KMS-11 (cell line): ENCODE results near the gene PEAR1.

Source experiments
- H2AFZ ChIP-seq: fragments of 200-600 bp; sonication (generic); 2 replicates; pipeline ENCODE4 v1.6.1; 2016; ENCODE audit warnings: antibody characterized with exemption, mixed run types, low read depth
- H3K27ac ChIP-seq: fragments of 200-600 bp; sonication (generic); 2 replicates; pipeline ENCODE4 v1.6.1; 2016; ENCODE audit warnings: mild to moderate bottlenecking, mixed run types
- H3K27me3 ChIP-seq: fragments of 200-600 bp; sonication (generic); 2 replicates; pipeline ENCODE4 v1.6.1; 2017; ENCODE audit warnings: mild to moderate bottlenecking, low read depth, mixed run types, moderate library complexity; ENCODE audit not compliant: insufficient read depth
- H3K36me3 ChIP-seq: fragments of 200-600 bp; sonication (generic); 2 replicates; pipeline ENCODE4 v1.6.1; 2017; ENCODE audit warnings: mild to moderate bottlenecking, mixed run types; ENCODE audit not compliant: insufficient read depth
- H3K4me1 ChIP-seq: fragments of 200-600 bp; sonication (generic); 2 replicates; pipeline ENCODE4 v1.6.1; 2016; ENCODE audit warnings: mild to moderate bottlenecking, low read depth, mixed run types; ENCODE audit not compliant: poor library complexity, severe bottlenecking
- H3K4me2 ChIP-seq: fragments of 200-600 bp; sonication (generic); 2 replicates; pipeline ENCODE4 v1.7.0; 2016; ENCODE audit warnings: mild to moderate bottlenecking, mixed run types
- H3K4me3 ChIP-seq: fragments of 200-600 bp; sonication (generic); IDR thresholded peaks from 2 replicates; pipeline ENCODE4 v1.6.1; 2017; ENCODE audit warnings: low read depth, low read length, mixed read lengths; ENCODE audit not compliant: insufficient read depth
- H3K79me2 ChIP-seq: fragments of 200-600 bp; sonication (generic); 2 replicates; pipeline ENCODE4 v1.6.1; 2016; ENCODE audit warnings: low read depth, mixed run types; ENCODE audit not compliant: insufficient read depth
- H3K9ac ChIP-seq: fragments of 200-600 bp; sonication (generic); 2 replicates; pipeline ENCODE4 v1.6.1; 2016; ENCODE audit warnings: mild to moderate bottlenecking, mixed run types
- H4K20me1 ChIP-seq: fragments of 200-600 bp; sonication (generic); 2 replicates; pipeline ENCODE4 v1.6.1; 2016; ENCODE audit warnings: mild to moderate bottlenecking, mixed run types; ENCODE audit not compliant: insufficient read depth
- TF ChIP-seq, protein P1 (sequence below): fragments of 200-600 bp; sonication (generic); conservative IDR thresholded peaks from 2 replicates; pipeline ENCODE4 v1.6.1; 2017; ENCODE audit warnings: low read depth, mild to moderate bottlenecking, antibody characterized with exemption, low read length, moderate library complexity, mixed read lengths

Gene PEAR1

DNA sequence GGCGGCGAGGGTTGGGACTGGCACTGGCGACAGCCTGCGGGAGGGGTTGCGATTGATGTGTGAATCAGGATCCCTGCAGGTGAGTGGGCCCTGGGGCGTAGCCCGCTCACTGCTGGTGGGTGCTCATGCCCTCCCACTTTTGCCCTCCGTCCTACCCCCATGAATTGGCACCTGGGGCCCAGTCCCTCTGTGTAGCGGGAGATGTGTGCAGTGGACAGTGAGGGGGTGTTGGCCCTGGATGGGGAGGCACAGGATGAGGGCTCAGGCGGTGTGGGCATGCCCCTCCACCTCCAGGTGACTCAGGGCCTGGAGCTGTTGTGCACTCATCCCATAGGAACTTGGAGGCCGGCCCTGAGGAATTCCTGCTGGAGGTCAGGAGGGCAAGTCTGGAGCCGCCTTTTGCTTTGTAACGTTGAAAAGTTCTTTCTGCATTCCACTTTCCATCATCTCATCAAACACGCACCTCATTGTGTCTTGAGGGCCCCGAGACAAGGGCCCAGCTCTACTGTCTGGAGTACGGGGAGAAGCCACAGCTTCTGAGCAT lies 3.0 kb downstream of the PEAR1 start:
- no peak overlapping the region for H3K27ac ChIP-seq
- no peaks in the 10 kb centered on the region for H4K20me1 ChIP-seq
- no peak overlapping the region for H3K4me2 ChIP-seq
- no peak overlapping the region for H3K4me3 ChIP-seq
- H3K36me3 ChIP-seq, result no peaks in the 10 kb centered on the region
- H3K79me2 ChIP-seq, result no peaks in the 10 kb centered on the region
- no peak overlapping the region for H2AFZ ChIP-seq
- no peak overlapping the region for H3K9ac ChIP-seq
- peaks cover 6% of the 10 kb centered on the region for H3K4me1 ChIP-seq
- H3K27me3 ChIP-seq, result peaks cover 98% of the 10 kb centered on the region
- TF ChIP-seq, protein P1, sequence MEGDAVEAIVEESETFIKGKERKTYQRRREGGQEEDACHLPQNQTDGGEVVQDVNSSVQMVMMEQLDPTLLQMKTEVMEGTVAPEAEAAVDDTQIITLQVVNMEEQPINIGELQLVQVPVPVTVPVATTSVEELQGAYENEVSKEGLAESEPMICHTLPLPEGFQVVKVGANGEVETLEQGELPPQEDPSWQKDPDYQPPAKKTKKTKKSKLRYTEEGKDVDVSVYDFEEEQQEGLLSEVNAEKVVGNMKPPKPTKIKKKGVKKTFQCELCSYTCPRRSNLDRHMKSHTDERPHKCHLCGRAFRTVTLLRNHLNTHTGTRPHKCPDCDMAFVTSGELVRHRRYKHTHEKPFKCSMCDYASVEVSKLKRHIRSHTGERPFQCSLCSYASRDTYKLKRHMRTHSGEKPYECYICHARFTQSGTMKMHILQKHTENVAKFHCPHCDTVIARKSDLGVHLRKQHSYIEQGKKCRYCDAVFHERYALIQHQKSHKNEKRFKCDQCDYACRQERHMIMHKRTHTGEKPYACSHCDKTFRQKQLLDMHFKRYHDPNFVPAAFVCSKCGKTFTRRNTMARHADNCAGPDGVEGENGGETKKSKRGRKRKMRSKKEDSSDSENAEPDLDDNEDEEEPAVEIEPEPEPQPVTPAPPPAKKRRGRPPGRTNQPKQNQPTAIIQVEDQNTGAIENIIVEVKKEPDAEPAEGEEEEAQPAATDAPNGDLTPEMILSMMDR, result no peak

DNA sequence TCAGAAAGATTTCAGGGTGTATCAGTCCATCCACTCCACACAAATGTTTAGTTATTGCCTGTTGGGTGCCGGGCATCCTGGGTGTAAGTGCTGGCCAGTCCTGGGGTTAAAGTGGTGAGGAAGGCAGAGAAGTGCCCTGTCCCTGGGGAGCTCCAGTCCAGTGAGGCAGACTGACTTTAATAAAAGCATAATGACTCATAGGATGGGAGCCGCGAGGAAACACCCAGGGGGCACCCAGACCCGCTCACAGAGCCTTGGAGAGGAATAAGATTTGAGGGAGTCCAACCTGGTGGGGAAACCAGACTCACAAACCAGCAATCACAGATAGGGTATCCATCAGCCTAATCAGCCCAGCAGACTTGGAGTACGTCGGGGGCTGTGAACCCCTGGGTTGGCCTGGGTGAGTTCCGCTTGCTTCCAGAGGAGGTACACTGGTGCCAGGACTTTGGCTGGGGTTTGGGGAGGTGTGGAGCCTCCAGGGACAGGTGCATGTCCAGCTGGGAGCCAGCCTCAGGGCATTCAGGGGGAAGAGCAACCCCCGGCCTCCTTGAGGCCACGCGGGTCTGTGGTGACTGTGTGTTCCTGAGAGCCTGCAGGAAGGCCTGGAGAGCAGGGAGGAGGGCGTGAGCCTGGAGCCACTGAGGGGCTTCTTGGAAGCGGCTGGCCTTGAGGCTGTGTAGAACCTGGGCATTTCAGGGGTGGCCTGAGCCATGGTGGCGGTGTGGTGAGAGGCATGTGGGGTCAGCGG lies 3.7 kb downstream of the PEAR1 start:
- peaks cover 98% of the 10 kb centered on the region for H3K27me3 ChIP-seq
- no peak overlapping the region for H3K4me3 ChIP-seq
- H3K9ac ChIP-seq, result no peak overlapping the region
- H2AFZ ChIP-seq, result no peak overlapping the region
- H4K20me1 ChIP-seq, result no peaks in the 10 kb centered on the region
- H3K4me2 ChIP-seq, result no peak overlapping the region
- H3K36me3 ChIP-seq, result no peaks in the 10 kb centered on the region
- no peaks in the 10 kb centered on the region for H3K79me2 ChIP-seq
- TF ChIP-seq, protein P1, result no peak
- no peak overlapping the region for H3K27ac ChIP-seq
- H3K4me1 ChIP-seq, result peaks cover 3% of the 10 kb centered on the region

DNA sequence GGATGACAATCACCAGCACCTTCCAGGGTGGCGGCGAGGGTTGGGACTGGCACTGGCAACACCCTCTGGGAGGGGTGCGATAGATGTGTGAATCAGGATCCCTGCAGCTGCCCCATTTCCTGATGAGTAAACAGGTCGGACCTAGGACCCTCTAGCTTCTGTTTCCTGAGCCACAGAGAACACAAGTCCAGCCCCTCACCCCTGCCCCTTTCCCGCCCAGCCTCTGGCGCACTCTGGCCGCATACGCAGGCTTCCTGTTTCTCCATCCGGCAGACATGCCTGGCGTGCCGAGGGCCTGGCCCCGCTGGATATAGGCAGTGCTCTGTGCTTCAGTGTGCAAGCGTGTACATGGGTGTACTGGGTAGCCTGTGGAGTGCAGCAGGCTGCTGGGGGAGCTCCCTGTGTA lies 4.6 kb downstream of the PEAR1 start:
- no peaks in the 10 kb centered on the region for H3K4me1 ChIP-seq
- no peak overlapping the region for H2AFZ ChIP-seq
- peaks cover 98% of the 10 kb centered on the region for H3K27me3 ChIP-seq
- H3K36me3 ChIP-seq, result no peaks in the 10 kb centered on the region
- no peak overlapping the region for H3K27ac ChIP-seq
- no peak overlapping the region for H3K9ac ChIP-seq
- H3K79me2 ChIP-seq, result no peaks in the 10 kb centered on the region
- no peak overlapping the region for H3K4me2 ChIP-seq
- no peak overlapping the region for H3K4me3 ChIP-seq
- H4K20me1 ChIP-seq, result no peaks in the 10 kb centered on the region
- TF ChIP-seq, protein P1, result no peak

DNA sequence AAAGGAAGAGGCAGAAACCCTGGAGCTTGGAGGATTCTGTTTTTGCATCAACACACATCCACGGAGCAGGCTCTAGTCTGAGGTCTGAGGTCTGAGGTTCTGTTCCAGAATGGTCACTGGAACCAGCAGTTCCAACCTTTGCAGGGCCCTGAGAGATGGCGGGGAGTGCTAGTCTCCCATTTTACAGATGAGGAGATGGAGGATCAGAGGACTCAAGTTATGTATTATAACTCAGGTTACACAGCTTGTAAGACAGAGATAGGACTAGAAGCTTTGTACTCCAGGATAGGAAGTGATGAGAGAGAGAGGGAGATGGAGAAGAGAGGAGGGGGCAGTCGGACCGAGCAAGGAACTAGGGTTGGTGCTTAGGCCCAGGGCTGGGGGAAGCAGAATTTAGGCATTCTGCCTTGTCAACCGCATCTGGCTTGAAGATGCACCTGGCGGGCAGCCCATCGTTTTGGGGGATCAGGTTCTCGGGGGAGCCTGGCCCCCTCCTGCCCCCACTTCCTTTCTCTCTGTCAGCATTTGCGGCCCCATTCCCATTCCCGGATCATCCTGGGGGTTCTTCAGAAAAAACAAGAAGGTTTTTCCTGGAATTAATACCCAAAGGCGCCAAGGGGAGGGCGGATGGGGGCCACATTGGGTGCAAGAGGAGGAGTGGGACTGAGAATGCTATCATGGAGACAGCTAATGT lies 5.6 kb downstream of the PEAR1 start:
- Histone ChIP-seq H3K4me2 (no peak overlapping the region), H3K4me1 (no peaks in the 10 kb centered on the region), H3K36me3 (no peaks in the 10 kb centered on the region), H3K9ac (no peak overlapping the region), H2AFZ (no peak overlapping the region), H3K79me2 (no peaks in the 10 kb centered on the region), H4K20me1 (no peaks in the 10 kb centered on the region), H3K27me3 (peaks cover 100% of the 10 kb centered on the region), H3K27ac (no peak overlapping the region), H3K4me3 (no peak overlapping the region)
- TF ChIP-seq, protein P1, result no peak
